ENCODE data around the gene PATJ.

The PATJ gene

DNA sequence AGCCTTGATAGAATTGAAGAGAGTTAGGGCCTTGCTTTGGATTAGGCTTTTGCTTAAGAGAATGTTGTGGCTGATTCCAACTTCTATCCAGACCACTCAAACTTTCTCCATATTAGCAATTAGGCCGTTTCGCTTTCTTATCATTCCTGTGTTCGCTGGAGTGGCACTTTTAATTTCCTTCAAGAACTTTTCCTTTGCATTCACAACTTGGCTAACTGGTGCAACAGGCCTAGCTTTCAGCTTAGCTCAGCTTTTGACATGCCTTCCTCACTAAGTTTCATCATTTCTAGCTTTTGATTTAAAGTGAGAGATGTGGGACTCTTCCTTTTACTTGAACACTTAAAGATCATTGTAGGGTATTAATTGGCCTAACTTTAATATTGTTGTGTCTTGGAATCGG lies 268.7 kb downstream of the PATJ start:
- Histone ChIP-seq H3K18ac (ENCODE audit: low read depth in 1 of 2, low read length in 2 of 2) (no peak overlapping the region), H3K27ac (ENCODE audit: low read length, poor library complexity, severe bottlenecking) (no peak overlapping the region), H4K8ac (ENCODE audit: low read length) (no peak overlapping the region), H2AFZ (ENCODE audit: low read depth, low read length) (no peak overlapping the region), H3K9ac (ENCODE audit: low read length) (no peak overlapping the region), H3K9me3 (ENCODE audit: control insufficient read depth, low read length) (no peaks in the 10 kb centered on the region), H4K91ac (ENCODE audit: low read length) (no peak overlapping the region), H3K14ac (ENCODE audit: low read length in 2 of 2) (no peak overlapping the region), H3K23ac (ENCODE audit: low read length in 2 of 2) (no peak overlapping the region), H3K4me3 (ENCODE audit: insufficient read depth in 1 of 2, low read depth in 1 of 2, low read length in 2 of 2) (no peak overlapping the region), H2BK5ac (ENCODE audit: low read depth, low read length, poor library complexity, severe bottlenecking) (no peak overlapping the region), H2AK5ac (ENCODE audit: low read length, severe bottlenecking) (no peak overlapping the region), H3K79me1 (replicated peaks; ENCODE audit: low read length, poor library complexity, severe bottlenecking) (no peaks in the 10 kb centered on the region), H2BK12ac (ENCODE audit: low read length in 2 of 2) (no peak overlapping the region), H3K4ac (ENCODE audit: low read depth in 1 of 2, low read length in 2 of 2) (no peak overlapping the region), H3K36me3 (ENCODE audit: control insufficient read depth in 1 of 2, insufficient read depth in 2 of 2, low read depth in 1 of 2, low read length in 2 of 2) (no peaks in the 10 kb centered on the region), H2BK15ac (ENCODE audit: low read depth, poor library complexity, severe bottlenecking) (no peak overlapping the region), H3K4me1 (ENCODE audit: control insufficient read depth, insufficient read depth, low read depth, low read length) (no peaks in the 10 kb centered on the region), H2BK120ac (ENCODE audit: low read depth, low read length) (no peak overlapping the region), H3K4me2 (ENCODE audit: low read length, poor library complexity, severe bottlenecking) (no peak overlapping the region), H3K27me3 (ENCODE audit: control insufficient read depth in 1 of 2, insufficient read depth in 1 of 2, low read length in 2 of 2) (no peaks in the 10 kb centered on the region)
- WGBS: 87% methylated on average over 4 of the region's 4 CpGs
- no peak for DNase-seq

- Histone ChIP-seq H3K18ac (ENCODE audit: low read depth in 1 of 2, low read length in 2 of 2) (no peak overlapping the region), H2BK12ac (ENCODE audit: low read length in 2 of 2) (no peak overlapping the region), H3K23ac (ENCODE audit: low read length in 2 of 2) (no peak overlapping the region), H3K9ac (ENCODE audit: low read length) (no peak overlapping the region), H3K36me3 (ENCODE audit: control insufficient read depth in 1 of 2, insufficient read depth in 2 of 2, low read depth in 1 of 2, low read length in 2 of 2) (no peaks in the 10 kb centered on the region), H2AFZ (ENCODE audit: low read depth, low read length) (no peak overlapping the region), H3K27ac (ENCODE audit: low read length, poor library complexity, severe bottlenecking) (no peak overlapping the region), H3K9me3 (ENCODE audit: control insufficient read depth, low read length) (no peaks in the 10 kb centered on the region), H3K79me1 (replicated peaks; ENCODE audit: low read length, poor library complexity, severe bottlenecking) (no peaks in the 10 kb centered on the region), H3K27me3 (ENCODE audit: control insufficient read depth in 1 of 2, insufficient read depth in 1 of 2, low read length in 2 of 2) (no peaks in the 10 kb centered on the region), H3K4me2 (ENCODE audit: low read length, poor library complexity, severe bottlenecking) (no peak overlapping the region), H3K4me3 (ENCODE audit: insufficient read depth in 1 of 2, low read depth in 1 of 2, low read length in 2 of 2) (no peak overlapping the region), H3K4ac (ENCODE audit: low read depth in 1 of 2, low read length in 2 of 2) (no peak overlapping the region), H2AK5ac (ENCODE audit: low read length, severe bottlenecking) (no peak overlapping the region), H2BK15ac (ENCODE audit: low read depth, poor library complexity, severe bottlenecking) (no peak overlapping the region), H3K4me1 (ENCODE audit: control insufficient read depth, insufficient read depth, low read depth, low read length) (no peaks in the 10 kb centered on the region), H3K14ac (ENCODE audit: low read length in 2 of 2) (no peak overlapping the region), H2BK5ac (ENCODE audit: low read depth, low read length, poor library complexity, severe bottlenecking) (no peak overlapping the region), H2BK120ac (ENCODE audit: low read depth, low read length) (no peak overlapping the region), H4K91ac (ENCODE audit: low read length) (no peak overlapping the region), H4K8ac (ENCODE audit: low read length) (no peak overlapping the region)
- no peak for DNase-seq
- no CpG with 5 or more reads among the region's 1 CpG for WGBS
Measured at GRCh38 chr1:62012095-62012494, 269.8 kb downstream of the PATJ start.

DNA sequence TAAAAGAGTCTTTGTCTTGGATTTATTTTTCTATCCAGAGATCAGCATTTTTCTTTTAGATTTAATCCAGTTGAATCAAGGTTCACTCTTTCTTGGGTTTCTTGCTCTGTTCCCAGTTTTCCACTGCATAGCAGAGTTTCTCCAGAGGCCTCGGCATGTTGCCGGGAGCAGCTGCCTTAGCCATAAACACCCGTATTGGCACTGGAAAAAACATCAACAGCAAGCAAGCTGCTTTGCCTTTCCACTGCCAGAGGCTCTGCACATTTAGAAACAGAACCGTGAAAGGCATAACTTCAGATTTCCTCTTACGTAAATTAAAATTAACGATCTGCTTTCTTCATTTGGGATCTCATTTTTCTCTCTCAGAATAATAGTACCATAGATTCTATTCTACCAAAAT lies 270.6 kb downstream of the PATJ start:
- Histone ChIP-seq H4K91ac (ENCODE audit: low read length) (no peak overlapping the region), H2AK5ac (ENCODE audit: low read length, severe bottlenecking) (no peak overlapping the region), H3K4me3 (ENCODE audit: insufficient read depth in 1 of 2, low read depth in 1 of 2, low read length in 2 of 2) (no peak overlapping the region), H2BK120ac (ENCODE audit: low read depth, low read length) (no peak overlapping the region), H2BK12ac (ENCODE audit: low read length in 2 of 2) (no peak overlapping the region), H3K9ac (ENCODE audit: low read length) (no peak overlapping the region), H3K27me3 (ENCODE audit: control insufficient read depth in 1 of 2, insufficient read depth in 1 of 2, low read length in 2 of 2) (no peaks in the 10 kb centered on the region), H4K8ac (ENCODE audit: low read length) (no peak overlapping the region), H3K9me3 (ENCODE audit: control insufficient read depth, low read length) (no peaks in the 10 kb centered on the region), H3K27ac (ENCODE audit: low read length, poor library complexity, severe bottlenecking) (no peak overlapping the region), H2BK5ac (ENCODE audit: low read depth, low read length, poor library complexity, severe bottlenecking) (no peak overlapping the region), H3K14ac (ENCODE audit: low read length in 2 of 2) (no peak overlapping the region), H3K4ac (ENCODE audit: low read depth in 1 of 2, low read length in 2 of 2) (no peak overlapping the region), H2BK15ac (ENCODE audit: low read depth, poor library complexity, severe bottlenecking) (no peak overlapping the region), H3K36me3 (ENCODE audit: control insufficient read depth in 1 of 2, insufficient read depth in 2 of 2, low read depth in 1 of 2, low read length in 2 of 2) (no peaks in the 10 kb centered on the region), H2AFZ (ENCODE audit: low read depth, low read length) (no peak overlapping the region), H3K4me2 (ENCODE audit: low read length, poor library complexity, severe bottlenecking) (no peak overlapping the region), H3K18ac (ENCODE audit: low read depth in 1 of 2, low read length in 2 of 2) (no peak overlapping the region), H3K79me1 (replicated peaks; ENCODE audit: low read length, poor library complexity, severe bottlenecking) (no peaks in the 10 kb centered on the region), H3K4me1 (ENCODE audit: control insufficient read depth, insufficient read depth, low read depth, low read length) (no peaks in the 10 kb centered on the region), H3K23ac (ENCODE audit: low read length in 2 of 2) (no peak overlapping the region)
- WGBS: 91% methylated on average over 6 of the region's 6 CpGs
- DNase-seq: no peak

DNA sequence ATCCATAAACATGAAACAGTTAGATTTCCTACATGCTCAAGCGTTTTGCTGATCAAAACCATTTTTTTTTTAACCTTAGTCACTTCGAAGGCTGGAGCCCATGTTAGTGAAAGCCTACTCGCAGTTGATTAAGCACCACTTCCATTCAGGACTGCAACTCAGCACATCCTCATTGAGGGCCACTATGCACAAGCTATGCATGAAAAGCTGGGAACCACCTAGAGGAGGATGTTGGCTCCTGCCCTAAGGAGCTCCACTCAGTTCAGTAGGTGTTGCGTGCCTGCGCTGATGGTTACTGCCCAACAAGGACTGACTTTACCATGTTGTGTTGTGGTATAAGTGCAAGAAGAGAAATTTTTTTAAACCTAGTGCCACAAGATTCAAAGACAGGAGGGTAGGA lies 271.0 kb downstream of the PATJ start:
- Histone ChIP-seq H3K23ac (ENCODE audit: low read length in 2 of 2) (no peak overlapping the region), H3K18ac (ENCODE audit: low read depth in 1 of 2, low read length in 2 of 2) (no peak overlapping the region), H4K8ac (ENCODE audit: low read length) (no peak overlapping the region), H3K27me3 (ENCODE audit: control insufficient read depth in 1 of 2, insufficient read depth in 1 of 2, low read length in 2 of 2) (no peaks in the 10 kb centered on the region), H3K27ac (ENCODE audit: low read length, poor library complexity, severe bottlenecking) (no peak overlapping the region), H2BK12ac (ENCODE audit: low read length in 2 of 2) (no peak overlapping the region), H2BK120ac (ENCODE audit: low read depth, low read length) (no peak overlapping the region), H2BK15ac (ENCODE audit: low read depth, poor library complexity, severe bottlenecking) (no peak overlapping the region), H2AK5ac (ENCODE audit: low read length, severe bottlenecking) (no peak overlapping the region), H3K36me3 (ENCODE audit: control insufficient read depth in 1 of 2, insufficient read depth in 2 of 2, low read depth in 1 of 2, low read length in 2 of 2) (no peaks in the 10 kb centered on the region), H3K4me1 (ENCODE audit: control insufficient read depth, insufficient read depth, low read depth, low read length) (no peaks in the 10 kb centered on the region), H3K14ac (ENCODE audit: low read length in 2 of 2) (no peak overlapping the region), H2AFZ (ENCODE audit: low read depth, low read length) (no peak overlapping the region), H2BK5ac (ENCODE audit: low read depth, low read length, poor library complexity, severe bottlenecking) (no peak overlapping the region), H3K9ac (ENCODE audit: low read length) (no peak overlapping the region), H3K4ac (ENCODE audit: low read depth in 1 of 2, low read length in 2 of 2) (no peak overlapping the region), H3K4me3 (ENCODE audit: insufficient read depth in 1 of 2, low read depth in 1 of 2, low read length in 2 of 2) (no peak overlapping the region), H3K4me2 (ENCODE audit: low read length, poor library complexity, severe bottlenecking) (no peak overlapping the region), H3K79me1 (replicated peaks; ENCODE audit: low read length, poor library complexity, severe bottlenecking) (no peaks in the 10 kb centered on the region), H4K91ac (ENCODE audit: low read length) (no peak overlapping the region), H3K9me3 (ENCODE audit: control insufficient read depth, low read length) (no peaks in the 10 kb centered on the region)
- 91% methylated on average over 5 of the region's 5 CpGs for WGBS
- no peak for DNase-seq

Measured in mesenchymal stem cell (in vitro differentiated cells and primary cell).